CD4-positive, alpha-beta T cell treated with Interleukin-15 for 1 hour (primary cell): Measurements from ENCODE around the gene CDH12.

Source experiments
- DNase-seq: peaks from one replicate; pipeline ENCODE4 v3.0.0-alpha.2; 2020

CDH12 gene

DNA sequence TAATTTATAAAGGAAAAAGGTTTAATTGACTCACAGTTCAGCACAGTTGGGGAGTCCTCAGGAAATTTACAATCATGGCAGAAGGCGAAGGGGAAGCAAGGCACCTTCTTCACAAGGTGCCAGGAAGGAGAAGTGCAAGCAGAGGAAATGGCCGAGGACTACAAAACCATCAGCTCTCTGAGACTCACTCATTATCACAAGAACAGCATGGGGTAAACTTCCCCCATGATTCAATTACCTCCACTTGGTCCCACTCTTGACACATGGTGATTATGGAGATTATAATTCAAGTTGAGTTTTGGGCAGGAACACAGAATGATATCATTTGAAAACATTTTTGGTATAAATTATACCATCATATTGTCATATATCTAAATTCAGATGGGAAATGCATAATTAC lies 934.7 kb downstream of the CDH12 start:
- DNase-seq: no peak

DNA sequence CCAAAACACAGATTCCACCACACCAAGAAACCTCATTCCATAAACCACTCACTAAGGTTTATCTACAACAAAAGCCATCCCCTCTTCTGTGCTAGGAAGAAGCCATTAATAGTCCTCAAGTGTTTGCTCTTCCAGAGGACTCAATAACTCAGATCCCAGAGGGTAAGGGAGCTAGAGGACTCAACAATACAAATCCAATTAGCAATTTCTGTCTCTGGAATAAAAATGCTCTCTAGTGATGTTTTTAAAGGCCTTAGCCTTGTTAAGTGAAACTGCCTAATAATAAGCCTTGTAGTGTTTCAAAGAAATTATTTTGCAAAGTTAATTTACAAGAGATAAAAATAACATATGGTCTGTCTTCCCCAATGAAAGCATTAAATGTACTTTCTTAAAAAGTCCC lies 942.4 kb downstream of the CDH12 start:
- DNase-seq: no peak

DNA sequence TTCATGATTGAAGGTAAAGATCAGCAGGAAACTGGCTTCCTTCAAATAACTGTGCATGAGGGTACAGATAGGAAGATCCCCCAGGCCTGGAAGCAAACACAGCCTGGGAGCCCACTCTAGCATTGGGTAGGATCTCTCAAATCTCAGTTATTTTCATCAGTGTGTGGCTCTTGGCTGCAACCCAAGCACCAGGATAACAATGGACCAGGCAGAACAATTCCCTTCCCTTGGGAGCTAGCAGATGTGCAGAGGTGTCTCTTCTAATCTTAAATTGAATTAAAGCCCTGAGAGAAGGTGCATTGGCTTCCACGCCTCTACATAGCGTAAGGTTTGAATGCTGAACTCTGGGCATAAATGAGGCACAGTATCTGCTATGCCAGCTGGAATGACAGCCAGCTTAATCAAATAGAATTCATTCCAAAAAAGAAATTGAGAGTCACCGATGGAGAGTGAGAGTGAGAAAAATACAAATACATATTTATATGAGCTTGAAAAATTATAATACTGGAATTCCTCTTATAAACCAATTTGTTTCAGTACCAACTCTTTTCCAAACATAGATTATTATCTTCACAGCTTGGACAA lies 957.3 kb downstream of the CDH12 start:
- DNase-seq: no peak

GRCh38 chr5:21893161-21893560 lies 960.0 kb downstream of the CDH12 start:
- no peak for DNase-seq

GRCh38 chr5:21889581-21889980 lies 963.6 kb downstream of the CDH12 start:
- no peak for DNase-seq

- no peak for DNase-seq
These were observed 970.9 kb downstream of the CDH12 start for GRCh38 chr5:21882074-21882745.

DNA sequence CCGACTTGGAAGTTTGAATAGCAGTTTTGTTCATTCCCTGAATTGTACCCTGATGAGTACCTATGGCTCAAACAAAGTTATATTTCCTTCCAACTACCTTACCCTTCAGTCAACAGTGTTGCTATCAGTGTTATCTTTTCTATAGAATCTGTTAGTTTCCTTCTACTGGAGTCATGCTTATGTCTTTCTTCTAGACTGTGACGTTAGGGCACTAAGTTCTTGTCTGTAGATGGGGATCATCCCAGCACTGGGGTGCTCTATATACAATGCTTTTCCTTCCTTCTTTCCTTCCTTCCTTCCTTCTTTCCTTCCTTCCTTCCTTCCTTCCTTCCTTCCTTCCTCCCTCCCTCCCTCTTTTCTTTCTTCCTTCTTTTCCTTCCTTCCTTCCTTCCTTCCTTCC lies 973.0 kb downstream of the CDH12 start:
- DNase-seq: no peak

DNA sequence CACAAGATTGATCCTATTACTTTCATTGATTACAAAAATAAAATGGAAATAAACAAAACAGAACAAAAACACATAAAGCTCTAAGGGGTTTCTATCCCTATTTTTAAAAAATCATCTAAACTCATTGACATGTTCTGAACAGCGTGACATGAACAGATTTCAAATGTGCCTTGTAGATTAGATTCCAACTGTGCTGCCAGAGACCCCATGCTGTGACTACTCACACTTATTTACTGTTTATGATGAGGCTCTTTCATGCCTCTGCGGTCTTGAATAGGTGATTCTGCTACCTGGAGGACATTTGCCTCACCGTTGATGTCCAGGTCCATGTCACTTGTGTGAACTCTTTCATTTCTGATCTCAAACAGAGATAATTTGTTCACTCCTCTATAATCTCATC lies 990.2 kb downstream of the CDH12 start:
- no peak for DNase-seq

DNA sequence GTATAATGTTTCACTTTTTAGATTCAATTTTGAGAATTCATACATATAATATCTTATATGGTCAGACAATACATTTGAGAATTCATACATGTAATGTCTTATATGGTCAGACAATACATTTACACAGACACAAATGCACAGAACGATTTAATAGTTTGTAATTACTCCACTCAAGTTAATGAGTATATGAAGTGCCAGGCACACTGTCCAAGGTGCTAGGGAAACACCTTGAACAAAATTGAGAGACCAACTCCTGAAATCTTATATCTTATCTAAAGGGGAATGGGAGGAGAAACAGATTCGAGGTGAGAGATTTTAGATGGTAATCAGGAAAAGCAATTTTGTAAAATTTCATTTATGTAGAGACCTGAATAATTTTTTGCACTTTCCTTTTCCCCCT lies 994.7 kb downstream of the CDH12 start:
- no peak for DNase-seq

- DNase-seq: no peak
These were observed 996.2 kb downstream of the CDH12 start for GRCh38 chr5:21856987-21857386.

GRCh38 chr5:21847300-21847699 lies 1005.8 kb downstream of the CDH12 start:
- DNase-seq: no peak

DNA sequence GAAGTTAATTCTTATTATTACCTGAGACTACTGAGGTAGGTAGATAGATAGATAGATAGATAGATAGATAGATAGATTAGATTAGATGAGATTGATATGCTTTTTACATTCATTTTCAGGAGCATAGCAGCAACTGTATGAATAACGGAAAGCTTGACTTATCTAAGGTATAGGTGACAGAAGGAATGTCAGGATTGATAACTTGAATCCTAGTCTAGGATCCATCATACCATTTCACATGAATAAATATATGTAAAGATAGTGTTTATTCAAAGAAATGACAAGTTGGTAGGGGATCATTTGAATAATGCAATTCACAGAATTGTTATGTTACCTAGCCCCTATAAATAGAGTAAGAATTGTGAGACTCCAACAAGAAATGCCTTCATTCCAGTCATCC lies 1008.2 kb downstream of the CDH12 start:
- DNase-seq: no peak

GRCh38 chr5:21834863-21835262 lies 1018.3 kb downstream of the CDH12 start:
- no peak for DNase-seq

DNA sequence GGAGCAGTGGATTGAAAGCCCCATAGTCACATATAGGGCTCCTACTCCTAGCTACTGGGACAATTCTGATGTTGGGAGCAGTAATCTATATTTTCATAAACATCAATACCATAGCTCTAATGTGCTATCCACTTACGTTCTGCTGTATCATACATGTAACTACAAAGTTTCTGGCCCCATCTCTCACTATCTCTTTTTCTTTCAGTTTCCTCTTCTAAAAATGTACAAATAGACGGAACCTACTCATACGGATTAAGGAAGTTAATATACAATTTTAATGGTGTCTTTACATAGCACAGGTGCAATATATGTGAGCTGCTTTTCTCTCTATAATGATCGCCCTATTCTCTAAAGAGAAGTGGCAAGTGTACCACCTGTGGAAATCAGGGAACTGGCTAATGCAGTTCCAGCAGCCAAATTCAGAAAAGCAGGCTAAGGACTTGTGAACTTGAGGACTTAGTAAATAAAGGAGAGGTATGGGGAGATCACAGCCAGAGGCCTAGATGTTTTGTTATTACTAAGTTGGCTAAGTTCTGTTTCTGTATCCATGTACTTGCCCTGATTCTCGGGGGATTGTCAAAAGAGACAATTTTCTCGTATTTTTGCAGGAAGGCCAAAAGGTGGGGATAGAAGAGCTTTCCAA lies 1021.9 kb downstream of the CDH12 start:
- no peak for DNase-seq

DNA sequence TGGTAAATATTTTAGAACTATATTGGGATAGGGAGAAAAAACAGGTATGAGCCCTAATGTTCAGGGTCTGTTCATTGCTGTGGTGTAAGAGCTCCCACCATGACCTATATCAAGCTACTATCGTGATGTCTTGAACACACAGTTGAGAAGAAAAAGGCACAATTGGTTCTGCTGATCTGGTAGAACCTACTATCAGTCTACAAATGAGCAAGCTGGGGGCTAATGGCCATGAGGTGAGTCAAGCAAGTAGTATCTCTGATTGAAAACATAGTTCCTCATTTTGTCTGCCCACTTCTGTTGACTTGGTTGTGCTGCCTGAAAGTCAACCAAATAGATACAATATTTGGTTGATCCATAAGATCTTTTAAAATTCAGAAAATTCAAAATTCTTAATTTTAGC lies 1026.3 kb downstream of the CDH12 start:
- no peak for DNase-seq

DNA sequence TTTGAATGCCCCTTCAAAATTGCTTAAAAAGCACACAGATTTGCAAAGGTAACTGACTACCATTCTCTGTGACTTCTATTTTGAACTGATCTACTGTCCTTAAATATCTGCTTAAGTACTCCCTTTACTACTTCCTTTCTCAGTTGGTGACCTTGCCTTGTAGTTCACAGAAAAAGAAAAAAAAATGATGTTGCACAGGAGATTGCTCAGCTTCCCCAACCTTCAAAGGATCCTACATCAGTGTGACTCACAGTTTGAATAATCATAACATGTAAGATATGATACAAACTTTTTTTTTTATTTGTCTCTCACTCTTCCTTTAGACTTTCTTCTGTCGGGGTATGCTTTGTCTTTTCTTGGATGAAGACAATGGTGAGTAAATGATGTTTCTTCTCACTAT lies 1029.6 kb downstream of the CDH12 start:
- no peak for DNase-seq

DNA sequence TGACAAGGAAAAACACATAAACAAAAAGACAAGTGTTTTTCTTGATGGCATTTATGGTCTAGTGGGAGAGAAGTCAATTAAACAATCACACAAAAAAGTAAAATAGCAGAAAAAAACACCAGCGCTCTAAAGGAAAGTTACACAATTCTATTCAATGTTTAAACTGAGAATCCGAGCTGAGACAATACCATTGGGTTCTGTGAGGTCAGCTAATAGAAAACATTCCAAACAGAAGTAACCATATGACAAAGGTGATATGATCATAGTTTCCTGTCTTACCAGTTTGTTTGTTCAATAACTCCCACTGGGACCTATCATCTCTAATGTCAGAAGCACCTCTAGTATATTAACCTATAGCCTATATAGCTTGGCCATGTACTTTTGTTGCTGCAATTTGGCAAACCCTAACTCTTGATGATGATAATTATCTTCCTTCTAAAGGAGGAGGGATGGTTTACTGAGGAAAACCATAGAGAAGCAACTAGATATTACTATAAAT lies 1030.0 kb downstream of the CDH12 start:
- DNase-seq: no peak

DNA sequence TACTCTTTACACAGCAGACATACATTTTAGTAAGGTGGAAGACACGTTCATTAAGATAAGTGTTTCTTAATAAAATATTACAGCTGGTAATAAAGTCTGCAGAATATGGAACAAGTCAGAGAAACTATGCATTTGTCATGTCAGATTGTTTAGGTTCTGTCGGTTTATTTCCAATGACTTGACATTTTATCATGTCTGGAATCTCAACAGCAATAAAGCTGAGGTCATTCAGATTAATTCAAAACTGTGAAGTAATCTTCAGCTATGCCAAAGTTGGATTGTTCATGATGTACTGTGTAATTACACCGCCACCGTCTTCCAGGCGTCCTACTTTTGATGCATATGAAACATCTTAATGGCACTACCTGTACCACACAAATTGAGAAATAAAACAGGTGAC lies 1032.6 kb downstream of the CDH12 start:
- DNase-seq: no peak

GRCh38 chr5:21818370-21818720 lies 1034.8 kb downstream of the CDH12 start:
- DNase-seq: no peak

GRCh38 chr5:21817668-21818369 lies 1035.3 kb downstream of the CDH12 start:
- no peak for DNase-seq

DNA sequence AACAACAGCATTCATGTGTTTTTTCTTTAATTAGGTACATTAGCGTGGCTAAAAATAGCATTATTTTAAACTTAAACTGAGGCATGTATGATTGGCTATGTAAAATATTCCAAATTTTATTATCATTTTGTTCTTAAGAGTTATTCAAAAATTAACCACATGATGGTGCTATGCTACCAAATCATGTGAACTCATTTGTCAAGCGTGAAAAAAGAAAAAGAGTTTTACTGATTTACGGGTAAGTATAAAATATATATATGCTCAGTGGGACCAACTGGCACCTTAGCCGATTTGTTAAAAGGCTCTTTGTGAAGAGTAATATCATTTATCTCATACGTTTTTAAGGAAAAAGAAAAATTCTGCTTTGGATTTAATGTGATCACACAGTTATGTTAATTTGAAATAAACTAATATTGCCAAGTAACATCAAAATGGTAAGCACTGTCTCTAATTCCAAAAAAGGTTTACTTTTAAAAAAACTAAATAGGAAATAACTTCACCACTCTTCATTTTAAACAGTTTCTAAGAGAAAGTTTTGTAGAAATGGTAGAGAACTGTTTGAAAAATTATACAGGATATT lies 1042.3 kb downstream of the CDH12 start:
- no peak for DNase-seq

- DNase-seq: no peak
These were observed 1043.5 kb downstream of the CDH12 start for GRCh38 chr5:21809611-21810010.

DNA sequence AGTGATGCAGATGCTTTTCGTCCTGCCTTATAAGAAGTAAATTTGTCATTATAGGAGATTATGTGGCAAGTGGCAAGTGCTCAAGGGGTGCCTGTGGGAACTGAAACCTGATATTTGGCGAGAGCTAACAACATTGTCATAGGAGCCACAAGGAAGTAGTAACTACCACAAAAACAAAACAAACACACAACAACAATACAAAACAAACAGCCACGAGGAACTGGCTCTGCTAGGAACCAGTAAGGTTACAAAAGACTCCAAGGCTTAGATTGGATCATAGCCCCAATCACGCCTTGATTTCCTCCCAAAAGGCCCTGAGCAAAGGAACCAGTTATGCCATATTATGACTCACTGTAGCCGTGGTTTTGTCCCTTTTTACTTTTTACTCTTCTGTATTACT lies 1045.2 kb downstream of the CDH12 start:
- DNase-seq: no peak

DNA sequence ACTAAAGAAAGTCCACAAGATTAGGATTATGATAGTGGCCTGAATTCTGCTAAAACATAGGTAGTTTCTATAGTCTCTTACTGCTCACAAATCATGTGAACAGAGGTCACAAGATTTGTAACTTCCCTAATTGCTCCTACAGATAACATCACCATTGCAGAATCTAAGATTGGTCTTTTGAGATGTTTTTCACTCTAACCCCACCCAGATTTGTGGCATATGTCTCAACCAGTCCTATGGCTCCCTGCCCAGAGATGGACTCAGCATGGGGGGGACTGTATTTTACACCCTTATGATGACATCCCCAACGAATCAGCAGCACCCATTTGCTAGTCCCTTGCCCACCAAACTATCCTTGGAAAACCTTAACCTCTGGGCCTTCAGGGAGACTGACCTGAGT lies 1046.2 kb downstream of the CDH12 start:
- DNase-seq: no peak
